ENCODE measurements around the gene KRT73. TPM values are rescaled to one million over a fixed set of nuclear protein-coding genes. Genes with fewer than 3 reads are reported as not detected.

The KRT73 gene
- not detected for total RNA-seq

GRCh38 chr12:52618216-52618615 lies at the start of gene KRT73:
TSS of gene KRT73 (minus strand) at chr12:52618559. CDS start at chr12:52618524, 35 bp downstream.

GRCh38 chr12:52651726-52652261 lies 33.4 kb upstream of the KRT73 start, which contains the start of gene KRT2:
TSS of gene KRT2 (minus strand) at chr12:52652211. CDS start at chr12:52652142, 69 bp downstream.

GRCh38 chr12:52600941-52601481 lies 17.3 kb downstream of the KRT73 start, which contains the start of gene KRT72:
TSS of gene KRT72 (minus strand) at chr12:52601463. CDS start at chr12:52601452, 11 bp downstream.

GRCh38 chr12:52573743-52574142 lies 44.6 kb downstream of the KRT73 start, which contains the start of gene KRT74:
TSS of gene KRT74 (minus strand) at chr12:52573843. CDS start at chr12:52573777, 66 bp downstream.

Other genes with a start within 250 kb of the KRT73 start
- gene KRT84, start 232.9 kb downstream of the KRT73 start, total RNA-seq = not detected
- not detected for gene KRT82, start 212.2 kb downstream of the KRT73 start, total RNA-seq
- 0.71 TPM for gene KRT75, start 184.2 kb downstream of the KRT73 start, total RNA-seq
- 1.2 TPM for gene KRT6B, start 166.4 kb downstream of the KRT73 start, total RNA-seq
- not detected for gene KRT6C, start 144.8 kb downstream of the KRT73 start, total RNA-seq
- gene KRT6A, start 125.3 kb downstream of the KRT73 start, total RNA-seq = 1.2 TPM
- 182 TPM for gene KRT5, start 98.2 kb downstream of the KRT73 start, total RNA-seq
- gene KRT71, start 65.4 kb downstream of the KRT73 start, total RNA-seq = 0.77 TPM
- gene KRT74, start 44.7 kb downstream of the KRT73 start, total RNA-seq = not detected
- not detected for gene KRT72, start 17.1 kb downstream of the KRT73 start, total RNA-seq
- gene KRT2, start 33.7 kb upstream of the KRT73 start, total RNA-seq = not detected
- gene KRT1, start 61.8 kb upstream of the KRT73 start, total RNA-seq = 0.82 TPM
- 1.2 TPM for gene KRT77, start 85.0 kb upstream of the KRT73 start, total RNA-seq
- not detected for gene KRT76, start 158.8 kb upstream of the KRT73 start, total RNA-seq
- gene KRT3, start 177.6 kb upstream of the KRT73 start, total RNA-seq = 5.7 TPM
- gene KRT4, start 195.6 kb upstream of the KRT73 start, total RNA-seq = 73.4 TPM
- gene KRT79, start 215.8 kb upstream of the KRT73 start, total RNA-seq = 0.66 TPM
- 2.6 TPM for gene KRT78, start 230.4 kb upstream of the KRT73 start, total RNA-seq